Right atrium auricular region (tissue), 2 donors: Measurements from ENCODE around the gene OR1L8. TPM values are rescaled to one million over a fixed set of nuclear protein-coding genes. Genes with fewer than 3 reads are reported as not detected.

Experiments
- DNase-seq: peaks from one replicate; pipeline ENCODE4 v3.0.0-alpha.2; 2019; ENCODE audit warnings: low spot score
- H3K27ac ChIP-seq, 2 donors: fragments of 200-600 bp; sonication (generic); 1 replicate in 1 of 2; 2 replicates in 1 of 2; pipeline ENCODE4 v1.5.1; 2016 to 2019
- H3K27me3 ChIP-seq, 2 donors: fragments of 200-600 bp; sonication (generic); one replicate each; pipeline versions ENCODE4 v1.5.1 to v1.6.0; 2017 to 2019
- H3K36me3 ChIP-seq: fragments of 200-600 bp; sonication (generic); one replicate; pipeline ENCODE4 v1.5.1; 2016
- H3K4me1 ChIP-seq, 2 donors: fragments of 200-600 bp; sonication (generic); one replicate each; pipeline versions ENCODE4 v1.5.1 to v1.6.0; 2017 to 2019
- H3K4me3 ChIP-seq, 2 donors: fragments of 200-600 bp; sonication (generic); 1 replicate in 1 of 2; 2 replicates in 1 of 2; pipeline ENCODE4 v1.5.1; 2017 to 2019; ENCODE audit warnings: mild to moderate bottlenecking in 1 of 2, moderate library complexity in 1 of 2
- H3K9me3 ChIP-seq, 2 donors: fragments of 200-600 bp; sonication (generic); one replicate each; pipeline ENCODE4 v1.5.1; 2019
- CTCF ChIP-seq, 2 donors: fragments of 200-600 bp; sonication (generic); IDR thresholded peaks; one replicate each; pipeline ENCODE4 v1.5.1; 2019; ENCODE audit warnings: antibody characterized with exemption in 2 of 2
- total RNA-seq, 2 donors: library from RNA; depleted of rRNA; stranded (reverse); fragments of >200 nt; gene quantifications; one replicate each; pipeline ENCODE4 v1.1.0, GENCODE V29; 2016

OR1L8 gene
- total RNA-seq, 2 donors from 2014 or later = 0.43 to 0.48 TPM

DNA sequence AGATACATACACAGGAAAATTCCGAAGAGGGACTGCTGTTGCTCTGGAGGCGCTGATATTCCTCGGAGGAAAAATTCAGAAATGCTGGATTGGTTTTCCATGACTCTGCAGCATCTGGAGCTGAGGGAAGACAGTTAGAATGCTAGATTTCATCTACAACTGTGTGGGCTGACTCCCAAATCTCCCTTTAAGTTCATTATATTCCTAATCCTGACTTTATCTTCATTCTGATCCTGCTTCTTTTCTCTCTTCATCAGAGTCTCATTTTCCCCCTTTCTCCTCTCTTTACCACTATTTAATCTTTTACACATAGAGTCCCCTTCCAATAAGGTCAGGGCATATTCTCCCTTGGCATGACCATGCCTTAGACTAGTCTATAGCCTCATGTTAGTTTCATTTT, 56.0 kb downstream of the OR1L8 start, which contains the start of gene OR1N1:
TSS of gene OR1N1 (minus strand) at position 101 of the 400 bp plus-strand sequence. CDS start at position 101, 0 bp downstream.
- DNase-seq = no peak
- H3K4me3 ChIP-seq = no peak within 1 kb of the TSS
- H3K27me3 ChIP-seq = no peaks in the 10 kb centered on the region
- TF ChIP-seq CTCF (IDR thresholded peaks at IDR 0.05) = no peak
- no peaks in the 10 kb centered on the region for H3K9me3 ChIP-seq
- no peaks in the 10 kb centered on the region for H3K4me1 ChIP-seq
- no peak within 1 kb of the TSS for H3K27ac ChIP-seq
- H3K36me3 ChIP-seq = no peaks in the 10 kb centered on the region

- DNase-seq = no peak
- Histone ChIP-seq H3K9me3 (no peaks in the 10 kb centered on the region), H3K27ac (no peak overlapping the region), H3K36me3 (no peaks in the 10 kb centered on the region), H3K4me1 (no peaks in the 10 kb centered on the region), H3K4me3 (no peak overlapping the region), H3K27me3 (no peaks in the 10 kb centered on the region)
- TF ChIP-seq CTCF (IDR thresholded peaks at IDR 0.05) = no peak
These were observed 56.6 kb downstream of the OR1L8 start for GRCh38 chr9:122526602-122527001.

- Histone ChIP-seq H3K9me3 (no peaks in the 10 kb centered on the region), H3K27me3 (no peaks in the 10 kb centered on the region)
- DNase-seq = no peak
These were observed 63.8 kb downstream of the OR1L8 start for GRCh38 chr9:122519376-122519775.

GRCh38 chr9:122518841-122519240, 64.3 kb downstream of the OR1L8 start, which contains the start of gene OR1J4:
Gene OR1J4, plus strand, starts transcription at chr9:122519141. Its CDS starts 0 bp downstream, at chr9:122519141.
- no peaks in the 10 kb centered on the region for H3K27me3 ChIP-seq
- H3K27ac ChIP-seq = no peak within 1 kb of the TSS

More at GRCh38 chr9:122519376-122519775, 63.8 kb downstream of the OR1L8 start:
- Histone ChIP-seq H3K4me1 (no peaks in the 10 kb centered on the region), H3K4me3 (no peak overlapping the region), H3K27ac (no peak overlapping the region), H3K36me3 (no peaks in the 10 kb centered on the region)
- no peak for TF ChIP-seq CTCF (IDR thresholded peaks at IDR 0.05)

DNA sequence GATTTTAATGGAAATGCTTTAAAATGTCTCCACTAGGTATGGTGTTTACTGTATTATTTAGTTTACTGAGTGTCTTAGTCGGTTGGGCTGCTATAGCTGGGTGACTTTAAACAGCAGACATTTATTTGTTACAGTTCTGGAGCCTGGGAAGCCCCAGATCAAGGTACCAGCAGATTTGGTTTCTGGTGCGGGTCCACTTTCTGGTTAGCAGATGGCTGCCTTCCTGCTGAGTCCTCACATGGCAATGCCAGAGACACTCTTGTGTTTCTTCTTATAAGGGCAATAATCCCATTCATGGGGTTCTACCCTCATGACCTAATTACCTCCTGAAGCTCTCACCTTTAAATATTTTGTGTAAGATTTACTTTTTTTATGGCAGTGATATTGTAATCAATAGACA, 65.0 kb downstream of the OR1L8 start:
- DNase-seq = no peak
- H3K36me3 ChIP-seq = no peaks in the 10 kb centered on the region
- no peaks in the 10 kb centered on the region for H3K27me3 ChIP-seq
- no peak overlapping the region for H3K27ac ChIP-seq
- H3K9me3 ChIP-seq = no peaks in the 10 kb centered on the region
- TF ChIP-seq CTCF (IDR thresholded peaks at IDR 0.05) = no peak
- H3K4me1 ChIP-seq = no peaks in the 10 kb centered on the region
- H3K4me3 ChIP-seq = no peak overlapping the region

More at GRCh38 chr9:122518841-122519240, 64.3 kb downstream of the OR1L8 start, which contains the start of gene OR1J4:
- no peak for DNase-seq
- Histone ChIP-seq H3K4me3 (no peak within 1 kb of the TSS), H3K9me3 (no peaks in the 10 kb centered on the region), H3K4me1 (no peaks in the 10 kb centered on the region), H3K36me3 (no peaks in the 10 kb centered on the region)
- no peak for TF ChIP-seq CTCF (IDR thresholded peaks at IDR 0.05)

Other genes with a start within 250 kb of the OR1L8 start
- 10 to 100 TPM; 14.6 to 46.0 TPM for gene PTGS1, start 212.4 kb downstream of the OR1L8 start, total RNA-seq
- not detected for gene OR1J1, start 105.5 kb downstream of the OR1L8 start, total RNA-seq
- not detected for gene OR1J2, start 72.6 kb downstream of the OR1L8 start, total RNA-seq
- not detected for gene OR1J4, start 64.2 kb downstream of the OR1L8 start, total RNA-seq
- gene OR1N1, start 56.1 kb downstream of the OR1L8 start, total RNA-seq = not detected
- not detected for gene OR1N2, start 30.3 kb downstream of the OR1L8 start, total RNA-seq
- gene OR1Q1, start 31.4 kb upstream of the OR1L8 start, total RNA-seq = not detected
- gene OR1B1, start 74.2 kb upstream of the OR1L8 start, total RNA-seq = not detected
- not detected for gene OR1L1, start 78.3 kb upstream of the OR1L8 start, total RNA-seq
- gene OR1L3, start 91.7 kb upstream of the OR1L8 start, total RNA-seq = not detected
- gene OR1L4, start 140.6 kb upstream of the OR1L8 start, total RNA-seq = not detected
- not detected for gene OR1L6, start 158.9 kb upstream of the OR1L8 start, total RNA-seq
- gene OR5C1, start 205.5 kb upstream of the OR1L8 start, total RNA-seq = not detected
- not detected for gene OR1K1, start 216.7 kb upstream of the OR1L8 start, total RNA-seq
- gene PDCL, start 245.2 kb upstream of the OR1L8 start, total RNA-seq = 10 to 100 TPM in 1 of 2 donors, 1 to 10 TPM in 1; 9.9 to 11.2 TPM